Measurements from ENCODE around the gene LRRC41. TPM values are rescaled to one million over a fixed set of nuclear protein-coding genes. Genes with fewer than 3 reads are reported as not detected.

The LRRC41 gene
- total and polyA plus RNA-seq, 2 of the 13 experiments (the other 11 are each of a cell fraction or from before 2014, with no cell fraction given) = 48.1 to 53.6 TPM

- TF ChIP-seq BCLAF1 (IDR thresholded peaks at IDR 0.05) = no peak
- no peak for TF ChIP-seq KDM1A (CRISPR knock-in tag; IDR thresholded peaks at IDR 0.05)
- TF ChIP-seq ZNF724P (CRISPR knock-in tag; IDR thresholded peaks at IDR 0.05; ENCODE audit: borderline replicate concordance) = peak; percentile 77; the same call in 1 of the 2 replicates
- TF ChIP-seq PLSCR1 (CRISPR knock-in tag; IDR thresholded peaks at IDR 0.05; ENCODE audit: borderline replicate concordance) = no peak
- peak; percentile 71; the same call in 1 of the 2 replicates for TF ChIP-seq AHR (CRISPR knock-in tag; IDR thresholded peaks at IDR 0.05)
- TF ChIP-seq BCL6 (CRISPR knock-in tag; IDR thresholded peaks at IDR 0.05) = 0 out of 2 replicates have a peak, but pooled peaks have one; percentile 23
- no peak for TF ChIP-seq MAFK (conservative IDR thresholded peaks at IDR 0.05 in 1 of 2, IDR thresholded peaks at IDR 0.05 in 1 of 2; ENCODE audit: low read length in 2 of 2)
- TF ChIP-seq TARDBP (CRISPR knock-in tag; IDR thresholded peaks at IDR 0.05) = peak; percentile 94
- TF ChIP-seq ZNF572 (CRISPR knock-in tag; IDR thresholded peaks at IDR 0.05) = 0 out of 2 replicates have a peak, but pooled peaks have one; percentile 58
- TF ChIP-seq YY1 (IDR thresholded peaks at IDR 0.05; ENCODE audit: insufficient read depth, insufficient replicate concordance, low read depth, low read length) = peak; percentile 82
- TF ChIP-seq ZNF335 (CRISPR knock-in tag; IDR thresholded peaks at IDR 0.05) = no peak
- peak; percentile 78 for TF ChIP-seq SPEN (CRISPR knock-in tag; IDR thresholded peaks at IDR 0.05; ENCODE audit: low read depth)
- peak; percentile 80; the same call in 1 of the 2 replicates for TF ChIP-seq CSRNP2 (CRISPR knock-in tag; conservative IDR thresholded peaks at IDR 0.05; ENCODE audit: low read depth)
- peak; percentile 62 for TF ChIP-seq ETV5 (CRISPR knock-in tag; IDR thresholded peaks at IDR 0.05; ENCODE audit: borderline replicate concordance)
- peak; percentile 73 for TF ChIP-seq CHD2 (IDR thresholded peaks at IDR 0.05; ENCODE audit: low read depth, low read length)
- TF ChIP-seq GMEB1 (CRISPR knock-in tag; IDR thresholded peaks at IDR 0.05; ENCODE audit: borderline replicate concordance) = peak; percentile 69
- 0 out of 2 replicates have a peak, but pooled peaks have one; percentile 42 for TF ChIP-seq ZNF160 (CRISPR knock-in tag; IDR thresholded peaks at IDR 0.05)
- no peak for TF ChIP-seq NFE2L2 (IDR thresholded peaks at IDR 0.05; ENCODE audit: low read length)
- TF ChIP-seq ZNF672 (CRISPR knock-in tag; IDR thresholded peaks at IDR 0.05) = peak; percentile 3; the same call in 1 of the 2 replicates
- peak; percentile 52 for TF ChIP-seq POGZ (CRISPR knock-in tag; IDR thresholded peaks at IDR 0.05)
- TF ChIP-seq ZNF33B (CRISPR knock-in tag; IDR thresholded peaks at IDR 0.05) = 0 out of 2 replicates have a peak, but pooled peaks have one; percentile 45
- 0 out of 2 replicates have a peak, but pooled peaks have one; percentile 71 for TF ChIP-seq HOXA7 (CRISPR knock-in tag; IDR thresholded peaks at IDR 0.05)
- TF ChIP-seq NFKBIZ (CRISPR knock-in tag; IDR thresholded peaks at IDR 0.05) = no peak
- peak; percentile 96 for TF ChIP-seq REL (CRISPR knock-in tag; conservative IDR thresholded peaks at IDR 0.05)
These were observed 55.8 kb downstream of the LRRC41 start, which contains the start of gene RAD54L (continued) for GRCh38 chr1:46247436-46248121.
